PC-9 (cell line): Measurements from ENCODE around the gene FIBCD1. TPM values are rescaled to one million over a fixed set of nuclear protein-coding genes. Genes with fewer than 3 reads are reported as not detected.

Experiments
- BruUV-seq: library from RNA; stranded (reverse); fragments of 400-500 nt; replicated peaks from 2 replicates; lab custom pipeline; 2021; lab: Mats Ljungman, UMichigan
- CTCF ChIA-PET: fragments of 300-600 bp; sonication (Branson Sonifier 250); formaldehyde crosslinking; loops from one replicate; lab custom pipeline; 2022; ENCODE audit warnings: antibody characterized with exemption; lab: Charles Lee
- POLR2A ChIA-PET: fragments of 300-600 bp; sonication (Branson Sonifier 250); formaldehyde crosslinking; loops from one replicate; lab custom pipeline; 2022; ENCODE audit warnings: antibody characterized with exemption; ENCODE audit not compliant: unreplicated experiment; lab: Charles Lee
- DNase-seq, 2 experiments: peaks; one replicate each; pipeline versions ENCODE4 v3.0.0 to v3.0.0-alpha.2; 2015 to 2022; ENCODE audit warnings: mixed read lengths in 1 of 2
- H2AFZ ChIP-seq: fragments of 200-600 bp; sonication (generic); 2 replicates; pipeline ENCODE4 v1.8.1; 2017; ENCODE audit warnings: antibody characterized with exemption
- H3F3A ChIP-seq: fragments of 200-600 bp; sonication (generic); 2 replicates; pipeline ENCODE4 v1.8.1; 2017; ENCODE audit warnings: antibody characterized with exemption, mild to moderate bottlenecking, low read depth; ENCODE audit not compliant: insufficient read depth
- H3K27ac ChIP-seq: fragments of 200-600 bp; sonication (generic); 2 replicates; pipeline ENCODE4 v1.6.1; 2016; ENCODE audit warnings: mixed run types
- H3K27me3 ChIP-seq: fragments of 200-600 bp; sonication (generic); 2 replicates; pipeline ENCODE4 v1.6.1; 2016; ENCODE audit warnings: low read depth, mixed run types; ENCODE audit not compliant: insufficient read depth
- H3K36me3 ChIP-seq: fragments of 200-600 bp; sonication (generic); 2 replicates; pipeline ENCODE4 v1.6.1; 2016; ENCODE audit warnings: low read depth, mixed run types
- H3K4me1 ChIP-seq: fragments of 200-600 bp; sonication (generic); replicated peaks from 2 replicates; pipeline ENCODE4 v1.6.1; 2016; ENCODE audit warnings: mixed run types; ENCODE audit not compliant: insufficient read depth
- H3K4me2 ChIP-seq: fragments of 200-600 bp; sonication (generic); 2 replicates; pipeline ENCODE4 v1.6.1; 2017; ENCODE audit warnings: mixed run types
- H3K4me3 ChIP-seq: fragments of 200-600 bp; sonication (generic); 2 replicates; pipeline ENCODE4 v1.6.1; 2016; ENCODE audit warnings: mixed run types
- H3K79me2 ChIP-seq: fragments of 200-600 bp; sonication (generic); 2 replicates; pipeline ENCODE4 v1.6.1; 2017; ENCODE audit warnings: low read depth, mixed run types
- H3K9me2 ChIP-seq: fragments of 200-600 bp; sonication (generic); 2 replicates; pipeline ENCODE4 v1.8.1; 2017; ENCODE audit warnings: mild to moderate bottlenecking; ENCODE audit not compliant: insufficient read depth
- H3K9me3 ChIP-seq: fragments of 200-600 bp; sonication (generic); 2 replicates; pipeline ENCODE4 v1.8.1; 2016; ENCODE audit warnings: low read depth; ENCODE audit not compliant: insufficient read depth
- H4K20me1 ChIP-seq: fragments of 200-600 bp; sonication (generic); 2 replicates; pipeline ENCODE4 v1.8.1; 2017; ENCODE audit not compliant: insufficient read depth
- EZH2 ChIP-seq: fragments of 200-600 bp; sonication (generic); IDR thresholded peaks from 2 replicates; pipeline ENCODE4 v1.8.0; 2017; ENCODE audit warnings: antibody characterized with exemption, low read depth
- intact Hi-C: fragments of 100-400 bp; cut with micrococcal nuclease; formaldehyde crosslinking; loops from one replicate; pipeline ENCODE4 v1.10.0; 2022; ENCODE audit not compliant: unreplicated experiment
- total RNA-seq: library from RNA; stranded (reverse); gene quantifications from 2 replicates; pipeline ENCODE4 v1.2.3, GENCODE V29; 2021
- TF ChIP-seq, protein P1 (sequence below): fragments of 200-600 bp; sonication (generic); conservative IDR thresholded peaks from 2 replicates; pipeline ENCODE4 v1.6.1; 2017; ENCODE audit warnings: mixed run types, antibody characterized with exemption, mild to moderate bottlenecking, moderate library complexity

Gene FIBCD1
- total RNA-seq, 1 experiment from 2014 or later: 2.7 TPM

DNA sequence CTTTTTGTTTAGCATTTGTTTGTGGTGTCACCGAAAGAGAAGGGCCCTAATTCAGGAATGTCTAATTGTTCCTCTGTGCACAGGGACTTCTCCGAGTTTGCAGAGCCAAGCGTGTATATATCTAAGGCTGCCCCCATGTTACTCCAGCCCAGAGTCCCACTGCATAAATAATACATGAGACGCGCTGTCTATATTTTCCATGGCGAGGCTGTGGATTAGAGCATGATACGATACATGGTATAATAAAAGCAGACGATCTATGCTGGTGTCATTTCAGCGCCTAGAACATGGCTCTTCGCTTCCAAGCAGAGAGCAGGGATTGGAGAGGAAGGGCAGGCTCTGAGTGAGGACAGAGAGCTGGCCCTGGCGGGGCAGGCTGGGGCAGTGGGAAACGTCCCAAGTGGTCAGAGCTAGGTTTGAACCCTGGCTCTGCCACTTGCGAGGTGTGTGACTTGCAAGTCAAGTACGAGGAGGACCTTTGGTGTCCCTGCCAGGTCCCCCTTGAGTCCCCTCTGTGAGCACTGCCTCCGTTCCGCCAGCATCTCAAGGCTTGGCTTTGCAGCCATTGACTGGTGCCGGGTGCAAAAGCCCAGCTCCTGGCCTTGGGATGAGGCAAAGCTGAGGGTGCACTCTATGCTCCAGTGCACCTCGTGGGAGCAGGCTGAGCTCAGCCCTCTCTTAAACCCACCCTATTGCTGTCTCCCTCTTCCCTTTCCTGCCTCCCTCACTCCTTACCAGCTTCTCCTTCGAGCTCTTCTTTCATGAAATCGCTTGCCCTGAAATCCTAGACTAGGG is 40.7 kb upstream of the FIBCD1 start:
- BruUV-seq: no TSS peak
- CTCF ChIA-PET: interaction anchor here (0.7 kb wide), 1 partner anchor 278 kb away, joined by 3 read pairs; no protein-coding TSS in a partner anchor
- H4K20me1 ChIP-seq: no peaks in the 10 kb centered on the region

DNA sequence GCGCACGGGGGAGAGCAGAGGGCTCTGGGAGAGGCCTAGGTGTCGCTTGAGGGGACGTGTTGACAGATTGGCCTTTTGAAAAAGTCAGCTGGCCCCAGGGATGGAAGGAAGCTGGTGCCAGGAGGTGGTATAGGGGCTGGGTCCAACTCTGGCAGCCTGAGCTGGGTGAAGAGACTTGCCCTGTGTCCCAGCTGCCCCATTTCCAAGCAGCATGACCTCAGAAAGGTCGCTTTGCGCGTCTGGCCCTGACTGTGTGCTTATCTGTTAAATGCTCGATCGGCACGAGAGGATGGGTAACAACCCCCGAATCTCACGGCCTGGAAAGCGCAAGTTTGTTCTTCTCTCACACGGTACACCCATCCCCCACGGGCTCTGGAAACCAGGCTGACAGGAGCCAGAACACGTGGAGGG is 38.8 kb upstream of the FIBCD1 start:
- Histone ChIP-seq H3K4me3 (no peak overlapping the region), H3K4me1 (no peaks in the 10 kb centered on the region), H3F3A (no peaks in the 10 kb centered on the region), H3K27me3 (peaks cover 43% of the 10 kb centered on the region), H3K9me2 (no peaks in the 10 kb centered on the region), H3K36me3 (no peaks in the 10 kb centered on the region), H3K79me2 (no peaks in the 10 kb centered on the region), H3K9me3 (no peaks in the 10 kb centered on the region), H4K20me1 (no peaks in the 10 kb centered on the region), H3K4me2 (no peak overlapping the region), H2AFZ (no peak overlapping the region), H3K27ac (no peak overlapping the region)
- BruUV-seq: no TSS peak
- intact Hi-C loops: no loop called here
- CTCF ChIA-PET: interaction anchor here (0.5 kb wide), 1 partner anchor 16 kb away, joined by 8 read pairs; no protein-coding TSS in a partner anchor
- no peak for TF ChIP-seq EZH2
- TF ChIP-seq, protein P1, sequence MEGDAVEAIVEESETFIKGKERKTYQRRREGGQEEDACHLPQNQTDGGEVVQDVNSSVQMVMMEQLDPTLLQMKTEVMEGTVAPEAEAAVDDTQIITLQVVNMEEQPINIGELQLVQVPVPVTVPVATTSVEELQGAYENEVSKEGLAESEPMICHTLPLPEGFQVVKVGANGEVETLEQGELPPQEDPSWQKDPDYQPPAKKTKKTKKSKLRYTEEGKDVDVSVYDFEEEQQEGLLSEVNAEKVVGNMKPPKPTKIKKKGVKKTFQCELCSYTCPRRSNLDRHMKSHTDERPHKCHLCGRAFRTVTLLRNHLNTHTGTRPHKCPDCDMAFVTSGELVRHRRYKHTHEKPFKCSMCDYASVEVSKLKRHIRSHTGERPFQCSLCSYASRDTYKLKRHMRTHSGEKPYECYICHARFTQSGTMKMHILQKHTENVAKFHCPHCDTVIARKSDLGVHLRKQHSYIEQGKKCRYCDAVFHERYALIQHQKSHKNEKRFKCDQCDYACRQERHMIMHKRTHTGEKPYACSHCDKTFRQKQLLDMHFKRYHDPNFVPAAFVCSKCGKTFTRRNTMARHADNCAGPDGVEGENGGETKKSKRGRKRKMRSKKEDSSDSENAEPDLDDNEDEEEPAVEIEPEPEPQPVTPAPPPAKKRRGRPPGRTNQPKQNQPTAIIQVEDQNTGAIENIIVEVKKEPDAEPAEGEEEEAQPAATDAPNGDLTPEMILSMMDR: no peak
- DNase-seq: no peak
- POLR2A ChIA-PET: no interaction called here

More for the DNA sequence above, 40.7 kb upstream of the FIBCD1 start:
- POLR2A ChIA-PET: no interaction called here
- no peaks in the 10 kb centered on the region for H3K9me3 ChIP-seq
- intact Hi-C loops: no loop called here
- no peaks in the 10 kb centered on the region for H3K9me2 ChIP-seq
- no peaks in the 10 kb centered on the region for H3F3A ChIP-seq
- TF ChIP-seq, protein P1: no peak
- TF ChIP-seq EZH2: no peak
- peaks cover 27% of the 10 kb centered on the region for H3K27me3 ChIP-seq
- no peak overlapping the region for H3K27ac ChIP-seq
- no peak overlapping the region for H2AFZ ChIP-seq
- no peaks in the 10 kb centered on the region for H3K4me1 ChIP-seq
- no peaks in the 10 kb centered on the region for H3K36me3 ChIP-seq
- H3K4me3 ChIP-seq: no peak overlapping the region
- H3K79me2 ChIP-seq: no peaks in the 10 kb centered on the region
- no peak for DNase-seq
- H3K4me2 ChIP-seq: no peak overlapping the region

DNA sequence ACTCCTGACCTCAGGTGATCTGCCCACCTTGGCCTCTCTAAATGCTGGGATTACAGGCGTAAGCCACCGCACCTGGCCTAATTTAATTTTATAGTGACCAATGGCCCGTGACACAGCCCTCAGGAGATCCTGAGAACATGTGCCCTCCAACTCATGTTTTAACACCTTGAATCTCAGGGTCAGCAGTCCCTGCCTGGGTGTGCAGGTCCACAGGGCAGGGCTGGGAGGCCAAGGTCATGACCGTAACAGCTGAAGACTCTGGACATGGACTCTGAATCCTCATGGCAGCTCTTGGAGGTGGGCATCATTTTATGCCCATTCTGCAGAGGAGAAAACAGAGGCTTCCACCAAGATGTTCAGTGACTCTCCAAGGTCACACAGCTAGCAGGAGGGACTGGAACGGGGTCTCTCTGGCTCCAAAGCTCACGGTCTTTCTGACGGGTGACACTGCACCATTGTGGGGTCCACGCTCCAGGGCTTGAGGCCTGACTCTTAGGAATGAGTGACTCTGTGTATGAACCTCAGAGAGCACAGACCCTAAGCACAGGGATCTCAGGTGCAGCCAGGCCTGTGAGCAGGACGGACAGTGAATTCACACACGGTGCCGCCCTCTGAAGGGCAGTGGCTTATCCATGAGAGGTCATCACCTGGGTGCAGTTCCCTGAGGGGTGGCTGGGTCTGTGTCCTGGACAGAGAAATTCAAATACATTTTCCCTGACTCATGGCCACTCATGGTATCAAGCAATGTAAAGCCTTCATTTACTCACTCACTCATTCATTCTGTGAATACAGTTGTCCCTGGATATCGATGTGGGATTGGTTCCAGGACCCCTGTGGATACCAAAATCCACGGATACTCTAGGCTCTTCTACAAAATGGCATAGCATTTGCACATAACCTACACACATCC is 37.1 kb upstream of the FIBCD1 start:
- Histone ChIP-seq H3K36me3 (no peaks in the 10 kb centered on the region), H3K9me3 (no peaks in the 10 kb centered on the region), H4K20me1 (no peaks in the 10 kb centered on the region), H3K4me2 (no peak overlapping the region), H3K27ac (no peak overlapping the region), H3K9me2 (no peaks in the 10 kb centered on the region), H3K4me1 (no peaks in the 10 kb centered on the region), H2AFZ (no peak overlapping the region), H3K27me3 (peaks cover 48% of the 10 kb centered on the region), H3K79me2 (no peaks in the 10 kb centered on the region), H3K4me3 (no peak overlapping the region), H3F3A (no peaks in the 10 kb centered on the region)
- DNase-seq: no peak
- POLR2A ChIA-PET: interaction anchor here (0.5 kb wide), 1 partner anchor 28 kb away, joined by 5 read pairs; no protein-coding TSS in a partner anchor
- no TSS peak for BruUV-seq
- CTCF ChIA-PET: no interaction called here
- intact Hi-C loops: no loop called here
- TF ChIP-seq EZH2: no peak
- TF ChIP-seq, protein P1: no peak
